H1 (cell line): Measurements from ENCODE around the gene TBC1D16. TPM values are rescaled to one million over a fixed set of nuclear protein-coding genes. Genes with fewer than 3 reads are reported as not detected.

Experiments used
- CTCF ChIA-PET: fragments of 300-600 bp; sonication (Branson Sonifier 250); formaldehyde crosslinking; loops from one replicate; lab custom pipeline; 2021; ENCODE audit not compliant: partially characterized antibody; lab: Charles Lee
- POLR2A ChIA-PET: fragments of 300-600 bp; sonication (Branson Sonifier 250); formaldehyde crosslinking; loops from one replicate; lab custom pipeline; 2021; ENCODE audit warnings: inconsistent platforms; ENCODE audit not compliant: partially characterized antibody; lab: Charles Lee
- DNase-seq, 2 experiments: peaks; one replicate each; pipeline versions ENCODE4 v3.0.0 to v3.0.0-alpha.2; 2010 to 2022; ENCODE audit warnings: low spot score in 2 of 2, low read depth in 1 of 2, mixed read lengths in 1 of 2
- FAIRE-seq: peaks from 2 replicates; lab custom pipeline; 2011; peaks lifted over from hg19 to GRCh38; lab: Jason Lieb, UNC
- H2AFZ ChIP-seq: 2 replicates; pipeline ENCODE4 v1.8.1; 2012; ENCODE audit warnings: low read length, inconsistent platforms
- H2AK5ac ChIP-seq: 2 replicates; pipeline ENCODE4 v1.6.1; 2013; ENCODE audit warnings: low read depth, low read length
- H2BK120ac ChIP-seq: replicated peaks from 2 replicates; pipeline ENCODE3; 2013; ENCODE audit warnings: low read depth, low read length, inconsistent platforms
- H2BK12ac ChIP-seq: 2 replicates; pipeline ENCODE4 v1.6.1; 2013; ENCODE audit warnings: low read depth, low read length
- H2BK15ac ChIP-seq: 2 replicates; pipeline ENCODE4 v1.6.1; 2013; ENCODE audit warnings: low read length
- H2BK20ac ChIP-seq: 2 replicates; pipeline ENCODE4 v1.6.1; 2013; ENCODE audit warnings: low read length
- H2BK5ac ChIP-seq: 2 replicates; pipeline ENCODE4 v1.6.1; 2013; ENCODE audit warnings: low read depth, low read length
- H3K14ac ChIP-seq: 2 replicates; pipeline ENCODE4 v1.6.1; 2013; ENCODE audit warnings: inconsistent platforms; ENCODE audit not compliant: insufficient read length
- H3K18ac ChIP-seq: 2 replicates; pipeline ENCODE4 v1.6.1; 2013; ENCODE audit warnings: low read length; ENCODE audit errors: extremely low read depth
- H3K23ac ChIP-seq: 2 replicates; pipeline ENCODE4 v1.6.1; 2013; ENCODE audit warnings: inconsistent platforms; ENCODE audit not compliant: insufficient read length
- H3K23me2 ChIP-seq: 2 replicates; pipeline ENCODE4 v1.6.1; 2013; ENCODE audit warnings: low read depth, low read length
- H3K27ac ChIP-seq: 2 replicates; pipeline ENCODE4 v1.6.1; 2011; ENCODE audit warnings: low read depth, low read length, inconsistent platforms
- H3K27me3 ChIP-seq, 4 experiments: replicated peaks in 1 of 4; 1 replicate in 1 of 4; 2 replicates in 3 of 4; pipeline versions ENCODE4 v1.6.1 to v1.8.1; 2011 to 2013; ENCODE audit warnings: low read length in 3 of 4, mild to moderate bottlenecking in 3 of 4, inconsistent platforms in 2 of 4, mixed read lengths in 2 of 4, moderate library complexity in 1 of 4; ENCODE audit not compliant: control insufficient read depth in 3 of 4, insufficient read depth in 3 of 4; ENCODE audit errors: extremely low read depth in 1 of 4
- H3K36me3 ChIP-seq, 4 experiments: 2 replicates each; pipeline versions ENCODE4 v1.6.1 to v1.8.1; 2011 to 2013; ENCODE audit warnings: mild to moderate bottlenecking in 4 of 4, low read length in 3 of 4, moderate library complexity in 2 of 4, control low read depth in 1 of 4, inconsistent platforms in 1 of 4; ENCODE audit not compliant: insufficient read depth in 4 of 4, control insufficient read depth in 2 of 4
- H3K4ac ChIP-seq: replicated peaks from 2 replicates; pipeline ENCODE3; 2013; ENCODE audit warnings: low read length, low read depth, mixed read lengths, inconsistent platforms; ENCODE audit not compliant: insufficient read length
- H3K4me1 ChIP-seq, 4 experiments: replicated peaks in 1 of 4; 1 replicate in 1 of 4; 2 replicates in 3 of 4; pipeline versions ENCODE4 v1.6.1 to v1.8.1; 2011 to 2013; ENCODE audit warnings: low read length in 3 of 4, inconsistent platforms in 2 of 4, mixed read lengths in 1 of 4; ENCODE audit not compliant: insufficient read depth in 4 of 4, control insufficient read depth in 3 of 4
- H3K4me2 ChIP-seq, 2 experiments: 2 replicates each; pipeline versions ENCODE4 v1.6.1 to v1.8.1; 2011 to 2013; ENCODE audit warnings: low read depth in 2 of 2, low read length in 2 of 2, control low read depth in 1 of 2, inconsistent platforms in 1 of 2, mild to moderate bottlenecking in 1 of 2; ENCODE audit not compliant: insufficient read depth in 1 of 2
- H3K4me3 ChIP-seq, 4 experiments: fragments of 200-600, 300-600 bp in 1 of 4; sonication (generic), shearing (Covaris generic), sonication (Bioruptor Twin) in 1 of 4; 2 replicates each; pipeline versions ENCODE4 v1.5.1 to v1.8.1; 2011 to 2016; ENCODE audit warnings: low read length in 4 of 4, low read depth in 3 of 4, control low read depth in 2 of 4, inconsistent platforms in 2 of 4, mild to moderate bottlenecking in 2 of 4, mixed read lengths in 1 of 4, moderate library complexity in 1 of 4; ENCODE audit not compliant: insufficient read depth in 2 of 4; ENCODE audit errors: extremely low read depth in 1 of 4
- H3K56ac ChIP-seq: replicated peaks from 2 replicates; pipeline ENCODE3; 2013; ENCODE audit warnings: low read depth, mild to moderate bottlenecking, mixed read lengths, low read length, inconsistent platforms; ENCODE audit not compliant: insufficient read length
- H3K79me1 ChIP-seq: 2 replicates; pipeline ENCODE4 v1.6.1; 2013; ENCODE audit warnings: low read depth, low read length, control low read depth
- H3K79me2 ChIP-seq, 2 experiments: 2 replicates each; pipeline versions ENCODE4 v1.6.1 to v1.8.1; 2012 to 2013; ENCODE audit warnings: low read length in 2 of 2, mild to moderate bottlenecking in 2 of 2, inconsistent platforms in 1 of 2; ENCODE audit not compliant: insufficient read depth in 2 of 2, control insufficient read depth in 1 of 2
- H3K9ac ChIP-seq, 4 experiments: replicated peaks in 1 of 4; 1 replicate in 1 of 4; 2 replicates in 3 of 4; pipeline versions ENCODE4 v1.6.1 to v1.8.1; 2011 to 2013; ENCODE audit warnings: low read depth in 3 of 4, low read length in 3 of 4, control low read depth in 2 of 4, mild to moderate bottlenecking in 2 of 4, moderate library complexity in 2 of 4, inconsistent platforms in 1 of 4; ENCODE audit errors: extremely low read depth in 1 of 4
- H3K9me3 ChIP-seq, 2 experiments: 2 replicates each; pipeline versions ENCODE4 v1.6.1 to v1.8.1; 2012 to 2013; ENCODE audit warnings: mild to moderate bottlenecking in 2 of 2, moderate library complexity in 2 of 2, control low read depth in 1 of 2, inconsistent platforms in 1 of 2, low read depth in 1 of 2, low read length in 1 of 2, mixed read lengths in 1 of 2; ENCODE audit not compliant: insufficient read depth in 2 of 2
- H4K20me1 ChIP-seq, 2 experiments: replicated peaks in 1 of 2; 2 replicates each; pipeline versions ENCODE3 to v1.8.1; 2011 to 2013; ENCODE audit warnings: inconsistent platforms in 2 of 2, low read length in 2 of 2, mild to moderate bottlenecking in 1 of 2; ENCODE audit not compliant: insufficient read depth in 2 of 2, control insufficient read depth in 1 of 2
- H4K5ac ChIP-seq: 2 replicates; pipeline ENCODE4 v1.6.1; 2013; ENCODE audit warnings: low read length, low read depth, mixed read lengths, inconsistent platforms; ENCODE audit not compliant: insufficient read length
- H4K8ac ChIP-seq: 2 replicates; pipeline ENCODE4 v1.8.0; 2013; ENCODE audit warnings: mild to moderate bottlenecking, moderate library complexity, low read length, inconsistent platforms; ENCODE audit not compliant: insufficient read depth; ENCODE audit errors: extremely low read depth
- H4K91ac ChIP-seq: replicated peaks from 2 replicates; pipeline ENCODE3; 2013; ENCODE audit warnings: low read length, mixed read lengths, inconsistent platforms; ENCODE audit not compliant: insufficient read length
- BRCA1 ChIP-seq: IDR thresholded peaks from 2 replicates; pipeline ENCODE4 v1.6.1; 2012; ENCODE audit warnings: low read depth, low read length, improper control_type of control experiment
- CBX5 ChIP-seq: fragments of 300-800, 300-1000 bp; sonication (generic); IDR thresholded peaks from 2 replicates; pipeline ENCODE4 v1.7.1; 2016; ENCODE audit warnings: antibody characterized with exemption, low read length, low read depth
- CHD1 ChIP-seq: IDR thresholded peaks from 2 replicates; pipeline ENCODE4 v1.6.1; 2012; ENCODE audit warnings: low read depth, low read length, improper control_type of control experiment
- FOSL1 ChIP-seq: IDR thresholded peaks from 2 replicates; pipeline ENCODE4 v1.6.1; 2011; ENCODE audit warnings: mild to moderate bottlenecking, low read depth, low read length, moderate library complexity; ENCODE audit not compliant: insufficient read depth
- GABPA ChIP-seq: IDR thresholded peaks from 2 replicates; pipeline ENCODE4 v1.6.1; 2011; ENCODE audit warnings: mild to moderate bottlenecking, low read length, moderate library complexity, borderline replicate concordance; ENCODE audit not compliant: insufficient read depth
- HDAC6 ChIP-seq: IDR thresholded peaks from one replicate; pipeline ENCODE4 v1.7.1; 2012; ENCODE audit warnings: low read depth, mild to moderate bottlenecking, inconsistent platforms, low read length, moderate library complexity
- KDM5A ChIP-seq: fragments of 200-600 bp; IDR thresholded peaks from 2 replicates; pipeline ENCODE4 v1.7.1; 2012; ENCODE audit warnings: mild to moderate bottlenecking, low read length, inconsistent platforms, mixed read lengths
- NANOG ChIP-seq: IDR thresholded peaks from 2 replicates; pipeline ENCODE4 v1.6.1; 2011; ENCODE audit warnings: low read length, low read depth, mild to moderate bottlenecking, inconsistent platforms; ENCODE audit not compliant: insufficient read depth, poor library complexity, severe bottlenecking
- POLR2AphosphoS5 ChIP-seq: IDR thresholded peaks from 2 replicates; pipeline ENCODE4 v1.6.1; 2011; ENCODE audit warnings: low read depth, low read length
- RFX5 ChIP-seq: IDR thresholded peaks from 2 replicates; pipeline ENCODE4 v1.6.1; 2011; ENCODE audit warnings: low read depth, low read length, improper control_type of control experiment, borderline replicate concordance
- SIN3A ChIP-seq, 2 experiments: IDR thresholded peaks in 1 of 2; conservative IDR thresholded peaks in 1 of 2; 2 replicates each; pipeline ENCODE4 v1.6.1; 2011 to 2012; ENCODE audit warnings: low read length in 2 of 2, improper control_type of control experiment in 1 of 2, low read depth in 1 of 2, mild to moderate bottlenecking in 1 of 2
- SP2 ChIP-seq: IDR thresholded peaks from 2 replicates; pipeline ENCODE4 v1.6.1; 2012; ENCODE audit warnings: mild to moderate bottlenecking, low read length, inconsistent platforms
- TEAD4 ChIP-seq: IDR thresholded peaks from 2 replicates; pipeline ENCODE4 v1.6.1; 2012; ENCODE audit warnings: low read depth, low read length, inconsistent platforms, mixed read lengths
- YY1 ChIP-seq: IDR thresholded peaks from 2 replicates; pipeline ENCODE4 v1.6.1; 2011; ENCODE audit warnings: low read depth, mild to moderate bottlenecking, low read length
- WGBS, 2 experiments: shearing (Covaris generic) in 1 of 2; methylation state at CpG; one replicate each; pipeline versions ENCODE4 v1.1.6 to v1.1.7; 2013 to 2015; ENCODE audit warnings: low lambda C conversion rate in 2 of 2, mixed read lengths in 2 of 2, inconsistent platforms in 1 of 2, low coverage in 1 of 2, missing lambda C conversion rate in 1 of 2; ENCODE audit not compliant: insufficient replicate concordance in 2 of 2, insufficient coverage in 1 of 2, insufficient read length in 1 of 2; ENCODE audit errors: extremely low coverage in 1 of 2, missing lambda C conversion rate in 1 of 2; 5-methylcytosine and 5-hydroxymethylcytosine counted together
- polyA plus RNA-seq, 7 experiments: library from polyadenylated mRNA; depleted of rRNA in 3 of 7; stranded (reverse) in 5 of 7; unstranded in 2 of 7; fragments of >200 nt in 5 of 7; fragments of 200-250 nt in 2 of 7; gene quantifications; 1 replicate in 5 of 7; 2 replicates in 1 of 7; 4 replicates in 1 of 7; pipeline versions ENCODE4 v1.2.1 to v1.2.3, GENCODE V29; 2011 to 2013; ENCODE audit warnings: missing spikeins in 2 of 7, mixed read lengths in 2 of 7
- total RNA-seq: library from RNA; stranded (reverse); fragmentation: NEBNext Ultra II Directional; extraction: Animal tissue kit (Norgen Biotek cat#: 25700); gene quantifications from 2 replicates; pipeline ENCODE4 v1.2.1, GENCODE V29; 2021

The TBC1D16 gene
- total and polyA plus RNA-seq, 2 of the 8 experiments (the other 6 are each of a cell fraction or from before 2014, with no cell fraction given) = 21.1 to 109 TPM

DNA sequence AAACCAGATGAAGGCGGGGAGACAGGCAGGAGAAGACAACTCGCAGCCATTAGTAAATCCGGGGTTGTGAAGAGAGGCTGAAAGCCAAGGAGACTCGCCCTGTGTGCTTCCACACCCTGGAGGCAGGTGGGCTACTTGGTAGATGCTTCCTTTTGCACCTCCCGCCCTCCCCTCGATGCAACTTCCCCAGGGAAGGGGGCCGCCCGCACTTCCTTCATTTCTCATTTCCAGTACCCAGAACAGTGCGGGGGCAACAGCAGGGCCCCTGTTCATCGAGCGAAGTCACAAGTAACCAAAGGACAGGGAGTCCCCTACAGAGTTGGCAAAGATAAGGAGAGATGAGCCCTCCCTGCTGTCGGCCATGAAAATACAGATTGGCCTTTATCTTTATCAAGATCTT lies 25.7 kb upstream of the TBC1D16 start:
- Histone ChIP-seq H2BK15ac (no peak overlapping the region), H3K79me2 (no peaks in the 10 kb centered on the region), H3K4me3 (no peak overlapping the region), H2AFZ (no peak overlapping the region), H3K14ac (no peak overlapping the region), H4K8ac (no peak overlapping the region), H2BK120ac (no peak overlapping the region), H3K79me1 (no peaks in the 10 kb centered on the region), H3K4ac (no peak overlapping the region), H4K20me1 (no peaks in the 10 kb centered on the region), H3K27ac (no peak overlapping the region), H3K9ac (no peak overlapping the region), H2AK5ac (no peak overlapping the region), H3K18ac (no peak overlapping the region), H4K5ac (no peak overlapping the region), H4K91ac (no peak overlapping the region), H3K23me2 (no peaks in the 10 kb centered on the region), H3K23ac (no peak overlapping the region), H2BK20ac (no peak overlapping the region), H3K9me3 (no peaks in the 10 kb centered on the region), H3K56ac (no peak overlapping the region), H3K4me2 (no peak overlapping the region), H2BK5ac (no peak overlapping the region), H3K4me1 (peaks cover 3 to 11% (median 6%) of the 10 kb centered on the region in 4 experiments; a peak in 6 of 7 replicates), H3K27me3 (no peaks in the 10 kb centered on the region), H2BK12ac (no peak overlapping the region), H3K36me3 (no peaks in the 10 kb centered on the region)
- ChIA-PET CTCF (no interaction called here), POLR2A (interaction anchor here (1.8 to 2.1 kb wide), 2 partner anchors 11 to 27 kb away, joined by 3 to 4 read pairs; no protein-coding TSS in a partner anchor)
- FAIRE-seq = no peak
- no peak for DNase-seq
- TF ChIP-seq BRCA1 (no peak), CHD1 (no peak), NANOG (no peak), POLR2AphosphoS5 (no peak), FOSL1 (no peak), HDAC6 (no peak), KDM5A (no peak), SP2 (no peak), GABPA (no peak), YY1 (no peak), RFX5 (no peak), SIN3A (conservative IDR thresholded peaks at IDR 0.05 in 1 of 2, IDR thresholded peaks at IDR 0.05 in 1 of 2; ENCODE audit: low read depth in 1 of 2, low read length in 2 of 2) (no peak), CBX5 (no peak), TEAD4 (no peak)
- 92% methylated on average over 12 of the region's 12 CpGs; no CpG with 5 or more reads in 1 of the 2 experiments for WGBS, 2 experiments
